HG03025 (cell line): ENCODE results near the gene DENND1A.

ENCODE experiments used
- ATAC-seq: cut with Tn5 transposase; IDR thresholded peaks from one replicate; pipeline ENCODE4 v1.9.1; 2021; ENCODE audit warnings: mild to moderate bottlenecking, moderate library complexity; ENCODE audit not compliant: unreplicated experiment, low FRiP score

The DENND1A gene

DNA sequence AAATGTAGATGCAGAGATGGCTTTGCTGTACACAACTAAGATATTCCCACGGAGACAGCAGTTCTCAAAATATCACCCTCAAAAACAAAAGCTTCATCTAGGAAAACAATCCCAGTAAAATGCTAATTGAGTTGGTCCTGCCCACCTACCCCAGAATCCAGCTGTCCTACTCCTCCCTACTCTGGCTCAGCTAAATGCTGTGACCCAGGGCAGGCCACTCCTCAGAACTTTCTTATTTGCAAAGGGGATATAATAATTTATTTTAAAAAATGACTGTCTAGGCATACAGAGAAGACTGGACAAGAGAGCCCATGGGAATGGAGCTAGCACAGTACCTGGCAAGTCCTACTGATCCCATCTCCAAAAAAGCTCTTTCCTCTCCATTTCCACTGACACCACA, 411.6 kb downstream of the DENND1A start:
- ATAC-seq = no peak

DNA sequence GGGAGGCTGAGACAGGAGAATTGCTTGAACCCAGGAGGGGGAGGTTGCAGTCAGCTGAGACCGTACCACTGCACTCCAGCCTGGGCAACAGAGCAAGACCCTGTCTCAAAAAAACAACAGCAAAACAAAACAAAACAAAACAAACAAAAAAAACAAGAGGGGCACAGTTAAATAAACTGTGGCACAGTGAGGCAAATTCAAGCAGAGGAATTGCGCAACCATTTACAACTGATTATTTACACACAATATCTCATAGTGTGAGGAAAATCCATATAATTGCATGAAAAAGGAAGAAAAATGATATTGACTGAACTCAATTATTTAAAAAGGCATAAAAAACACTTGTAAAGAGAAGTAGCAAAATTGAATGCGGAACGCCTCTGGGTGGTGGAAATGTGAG, 412.4 kb downstream of the DENND1A start:
- no peak for ATAC-seq

- no peak for ATAC-seq
These were observed 415.2 kb downstream of the DENND1A start for GRCh38 chr9:123514766-123515165.

- no peak for ATAC-seq
These were observed 416.4 kb downstream of the DENND1A start for GRCh38 chr9:123513554-123513953.

- no peak for ATAC-seq
These were observed 418.3 kb downstream of the DENND1A start for GRCh38 chr9:123511326-123512277.

DNA sequence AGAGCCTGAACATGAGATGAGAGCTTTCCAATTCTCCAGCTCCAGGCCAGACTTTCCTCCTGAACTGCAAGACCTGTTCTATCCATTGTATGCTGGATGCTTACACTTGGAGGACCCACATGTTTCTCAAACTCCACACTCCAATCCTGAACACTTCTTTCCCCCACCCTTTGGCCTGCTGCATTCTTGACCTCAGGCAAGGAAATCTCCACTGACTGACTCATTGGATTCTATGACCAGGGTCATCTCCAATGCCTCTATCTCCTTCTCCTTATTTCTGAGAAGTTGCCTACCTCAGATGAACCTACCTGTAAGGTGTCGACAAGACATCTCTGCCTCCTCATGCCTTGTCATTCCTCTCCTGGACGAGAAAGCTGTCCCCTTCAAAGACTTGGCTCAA, 420.3 kb downstream of the DENND1A start:
- ATAC-seq = no peak

- ATAC-seq = no peak
These were observed 421.9 kb downstream of the DENND1A start for GRCh38 chr9:123508048-123508447.

DNA sequence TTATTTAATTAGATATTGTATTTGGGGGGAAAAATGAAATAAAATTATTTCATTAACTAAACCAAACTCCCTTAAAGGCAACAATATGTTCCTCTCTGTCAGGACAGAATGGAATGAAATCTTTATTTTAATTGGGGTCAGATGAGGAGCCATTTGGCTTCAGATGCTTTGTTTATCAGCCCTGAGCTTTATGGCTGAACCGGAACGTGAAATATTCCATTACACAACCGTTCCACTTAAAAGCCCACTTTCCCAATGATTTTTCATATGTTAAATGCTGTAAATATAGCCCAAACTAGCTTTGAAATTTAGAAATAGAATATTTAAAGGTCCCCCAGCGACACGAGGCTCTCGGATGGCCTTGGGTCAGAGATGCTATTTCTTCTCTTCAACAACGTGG, 424.4 kb downstream of the DENND1A start:
- ATAC-seq = no peak

DNA sequence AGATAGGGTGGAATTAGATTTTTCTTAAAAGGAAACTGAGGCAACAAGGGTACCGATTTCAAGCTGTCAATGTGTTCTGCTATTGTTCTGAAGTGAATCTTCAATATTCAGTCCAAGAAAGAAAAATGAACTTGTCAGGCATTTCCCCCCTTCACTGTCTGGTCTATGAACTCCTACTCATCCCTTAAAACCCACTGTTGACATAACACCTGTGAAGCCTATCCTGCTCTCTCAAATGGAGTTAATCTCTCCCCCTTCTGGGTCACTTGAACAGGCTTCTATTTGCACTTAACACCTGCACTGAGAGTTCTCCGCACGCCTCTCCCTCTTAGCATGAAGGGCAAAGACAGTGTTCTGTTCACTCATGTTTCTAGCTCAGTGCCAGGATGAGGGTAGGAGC, 429.6 kb downstream of the DENND1A start:
- ATAC-seq = no peak

DNA sequence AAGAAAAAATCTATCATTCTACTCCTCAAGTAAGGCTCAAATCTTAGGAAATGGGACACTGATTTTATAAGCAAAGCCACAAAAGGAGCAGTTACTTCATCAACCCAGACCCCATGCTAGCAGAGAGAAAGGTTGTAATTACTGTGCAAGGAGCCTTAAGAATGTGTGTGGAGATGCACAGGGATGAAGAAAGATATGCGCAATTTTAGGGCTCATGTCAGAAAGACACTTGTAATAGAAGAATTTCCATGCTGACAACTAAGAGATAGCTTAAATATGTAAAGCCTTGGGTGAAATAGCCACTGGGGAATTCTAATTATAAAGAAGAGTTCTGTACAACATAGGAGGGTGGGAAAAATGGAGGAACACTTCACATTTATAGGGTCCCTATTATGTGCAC, 432.1 kb downstream of the DENND1A start:
- ATAC-seq = no peak

GRCh38 chr9:123495731-123496130, 434.2 kb downstream of the DENND1A start:
- ATAC-seq = no peak

DNA sequence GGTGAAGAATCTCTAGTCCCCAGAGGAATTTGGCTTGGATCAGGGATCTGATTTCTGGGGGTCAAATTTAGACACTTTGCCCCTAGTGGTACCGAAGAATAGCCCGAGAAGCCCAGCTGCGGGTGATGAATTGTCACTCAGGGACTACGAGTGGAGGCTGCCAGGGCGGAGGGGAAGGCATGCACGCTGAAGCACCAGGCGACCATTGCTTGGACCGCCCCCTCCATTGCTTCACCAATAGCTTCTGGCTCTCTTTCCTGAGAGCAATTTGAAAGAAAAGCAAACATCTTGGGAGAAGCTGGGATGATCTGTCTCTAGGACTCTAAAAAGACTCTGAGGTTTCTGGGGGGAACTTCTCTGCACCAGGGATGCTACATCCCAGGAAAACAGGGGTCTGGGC, 436.3 kb downstream of the DENND1A start:
- no peak for ATAC-seq

- ATAC-seq = no peak
These were observed 439.2 kb downstream of the DENND1A start for GRCh38 chr9:123490688-123491087.

DNA sequence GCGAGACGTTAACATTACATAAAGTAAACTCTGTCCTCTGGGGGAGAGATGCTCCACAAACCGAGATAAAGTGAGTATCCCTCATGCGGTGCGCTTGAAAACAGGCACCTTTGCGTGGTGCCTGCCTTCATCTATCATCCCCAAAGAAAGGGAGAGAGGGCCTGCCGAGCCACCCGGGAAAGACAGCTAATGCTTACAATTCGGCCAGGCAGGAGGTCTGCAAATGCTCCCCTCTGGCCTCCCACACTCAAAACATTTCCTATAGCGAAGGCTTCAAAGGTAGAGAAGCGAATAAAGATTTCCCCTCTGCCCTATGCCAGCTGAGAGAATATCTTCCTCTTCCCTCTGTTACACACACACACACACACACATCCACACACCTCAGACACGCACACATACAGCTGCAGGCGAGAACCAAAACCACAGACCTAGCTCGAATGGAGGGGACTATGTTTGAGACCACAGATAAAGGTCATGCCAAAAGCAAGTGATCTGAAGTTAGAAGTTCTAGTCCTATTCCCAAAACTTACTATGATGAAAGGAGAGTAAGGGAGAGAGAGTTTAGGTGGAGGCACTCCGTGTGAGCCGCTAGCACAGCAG, 441.1 kb downstream of the DENND1A start:
- ATAC-seq = no peak

DNA sequence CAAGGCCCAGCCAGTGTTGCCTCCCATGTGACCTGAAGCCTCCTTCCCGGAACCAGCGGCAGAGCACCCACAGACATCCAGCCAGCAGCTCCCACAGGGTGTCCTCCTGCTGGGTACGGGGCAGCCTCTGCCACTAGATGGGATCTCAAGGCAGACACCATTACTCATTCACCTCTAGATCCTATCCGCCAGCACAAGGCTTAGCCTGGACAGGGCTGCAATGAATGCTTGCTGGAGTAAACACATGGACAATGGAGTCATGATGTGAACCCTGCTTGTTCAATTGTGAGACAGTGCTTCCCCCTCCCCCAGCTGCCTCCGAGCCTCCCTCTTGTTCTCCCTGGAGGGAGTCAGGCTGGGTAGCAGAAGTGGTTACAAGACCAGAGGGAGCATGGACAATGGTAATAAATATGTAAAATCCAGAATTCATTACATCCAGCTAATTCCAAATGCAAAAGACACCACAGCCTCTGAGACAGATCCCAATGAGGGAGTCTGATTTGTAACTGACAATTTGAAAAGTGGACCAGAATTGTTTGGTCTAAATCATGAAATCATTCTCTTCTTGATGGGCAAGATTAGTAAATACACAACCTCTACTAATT, 441.9 kb downstream of the DENND1A start:
- no peak for ATAC-seq

- no peak for ATAC-seq
These were observed 443.5 kb downstream of the DENND1A start for GRCh38 chr9:123486431-123486830.

DNA sequence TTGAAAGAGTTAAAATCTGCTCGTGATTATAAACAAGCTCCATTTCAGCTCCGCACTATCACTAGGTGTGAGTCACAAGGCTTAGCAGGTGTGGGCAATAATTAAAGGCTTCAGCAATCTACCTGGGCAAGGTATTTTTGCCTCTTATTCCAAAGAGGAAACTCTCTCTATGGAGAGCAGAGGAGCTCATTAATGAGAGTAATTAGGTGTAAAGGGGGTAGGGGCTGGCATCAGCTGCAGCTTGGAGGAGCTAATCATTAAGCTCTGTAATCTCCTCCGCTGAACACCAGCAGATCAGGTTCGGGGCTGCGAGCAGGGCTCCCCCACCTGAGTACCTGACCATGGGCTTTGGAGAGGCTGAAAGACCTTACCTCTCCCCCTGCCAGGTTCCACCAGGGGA, 444.7 kb downstream of the DENND1A start:
- ATAC-seq = no peak

DNA sequence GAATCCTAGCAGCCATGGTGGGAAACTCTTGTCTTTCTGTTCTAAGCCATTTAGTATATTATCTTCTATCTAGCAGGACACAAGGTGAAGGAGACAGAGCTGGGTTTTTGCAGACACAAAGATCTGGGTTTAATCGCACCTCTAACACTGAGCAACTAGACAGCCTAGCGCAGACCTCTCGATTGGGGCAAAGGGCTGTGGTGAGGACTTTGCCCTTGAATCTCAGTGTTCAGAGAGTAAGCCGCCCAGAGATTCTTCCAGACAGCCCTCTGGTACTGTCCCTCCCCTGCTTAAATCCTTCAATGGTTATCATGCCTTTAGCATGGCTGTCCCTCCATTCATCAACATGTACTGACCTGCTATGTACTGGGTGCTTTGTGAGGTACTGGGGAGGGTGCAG, 445.8 kb downstream of the DENND1A start:
- no peak for ATAC-seq

DNA sequence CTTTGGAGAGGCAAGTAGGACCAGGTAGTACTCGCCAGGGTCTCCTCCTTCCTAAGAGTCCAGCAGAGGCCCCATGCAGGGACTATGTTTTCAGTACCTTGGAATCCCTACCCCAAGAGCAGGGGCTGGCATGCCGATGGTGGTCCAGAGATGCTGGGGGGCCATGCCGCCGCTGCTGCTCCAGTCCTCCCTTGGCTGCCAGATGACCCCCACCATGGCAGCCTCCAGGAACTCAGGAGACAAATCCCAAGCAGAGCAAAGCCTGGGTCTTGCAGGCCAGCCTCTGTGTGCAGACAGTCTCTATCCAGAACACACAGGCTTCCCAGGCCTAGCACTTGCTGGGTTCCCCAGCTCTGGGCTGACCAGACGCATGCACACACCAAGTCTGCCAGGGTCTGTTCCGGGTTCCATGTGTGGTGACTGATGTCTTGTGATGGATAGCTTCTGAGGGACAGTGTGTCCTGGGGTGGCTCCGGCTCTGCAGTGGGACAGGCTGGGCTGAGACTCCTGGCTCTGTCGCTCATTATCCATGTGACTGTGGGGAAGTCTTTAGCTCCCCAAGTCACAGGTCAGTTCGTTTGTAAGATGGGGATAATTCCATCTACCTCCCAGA, 446.6 kb downstream of the DENND1A start:
- no peak for ATAC-seq

DNA sequence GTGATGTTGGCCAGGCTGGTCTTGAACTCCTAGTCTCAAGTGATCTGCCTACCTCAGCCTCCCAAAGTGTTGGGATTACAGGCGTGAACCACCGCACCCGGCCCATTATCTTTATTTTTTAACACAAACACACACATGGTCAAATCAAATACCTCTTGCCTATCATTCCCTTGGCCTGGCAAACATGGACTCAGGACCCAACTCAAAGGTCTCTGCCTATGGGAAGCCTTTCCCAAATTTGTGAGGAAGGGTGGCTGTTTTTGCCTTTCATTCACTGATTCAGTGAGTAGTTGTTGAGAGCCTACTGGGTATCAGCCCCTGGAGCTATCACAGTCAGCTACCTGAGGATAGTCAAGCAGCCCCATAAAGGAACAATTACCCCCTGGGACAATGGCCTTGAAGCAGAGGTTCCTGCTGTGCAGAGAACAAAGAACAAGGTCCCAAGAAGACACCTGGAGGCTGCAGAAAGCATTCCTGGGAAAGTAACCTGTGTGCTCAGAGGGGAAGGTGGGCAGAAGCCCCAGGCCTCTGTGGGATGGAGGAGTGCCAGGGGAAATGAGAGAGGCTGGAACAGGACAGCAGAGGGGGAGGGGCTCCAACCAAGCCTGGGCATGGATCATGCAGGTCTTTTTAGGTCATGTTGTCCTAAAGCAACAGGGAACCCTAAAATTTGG, 447.5 kb downstream of the DENND1A start:
- ATAC-seq = no peak
